ENCODE measurements around the gene PISD. TPM values are rescaled to one million over a fixed set of nuclear protein-coding genes. Genes with fewer than 3 reads are reported as not detected.
"Not testable (repeated sequence)": the region's sequence is repeated elsewhere in the genome, so short reads cannot be mapped to it uniquely, and the experiment has no call there.

PISD gene
- 45.9 and 53.4 TPM in 2 replicates for total RNA-seq (2022)
- percentile 79 among the genes with signal in this experiment for Bru-seq, nascent RNA
- percentile 75 among the genes with signal in this experiment for BruChase-seq, experiment 1, labeled RNA remaining after a 6-hour chase
- BruChase-seq, experiment 2, labeled RNA remaining after a 2-hour chase = percentile 79 among the genes with signal in this experiment
- long read RNA-seq, transcript PISD-209 (8 exons, 1,963 nt) = major isoform, 28 of 108 reads
- long read RNA-seq, partial matches to known transcripts = 7 of 108 reads
- long read RNA-seq, other reads (novel, unspliced or antisense) = 70 of 108 reads

GRCh38 chr22:31661851-31662667 lies at the start of gene PISD:
Gene PISD, minus strand, starts transcription at chr22:31662215. Its CDS starts 7 bp downstream, at chr22:31662208.
- Mint-ChIP-seq H3K27me3 (ENCODE audit: unreplicated experiment) (no peaks in the 10 kb centered on the region), H3K36me3 (ENCODE audit: insufficient read depth, unreplicated experiment) (peaks cover 35% of the 10 kb centered on the region), H3K4me3 (ENCODE audit: low read depth, unreplicated experiment) (peak within 1 kb of the TSS; percentile 93), H3K27ac (ENCODE audit: unreplicated experiment) (peak within 1 kb of the TSS; percentile 99), H3K4me1 (ENCODE audit: low read depth, unreplicated experiment) (peaks cover 25% of the 10 kb centered on the region), H3K9me3 (ENCODE audit: low read depth, unreplicated experiment) (no peaks in the 10 kb centered on the region)
- CTCF ChIA-PET = interaction anchor here (0.7 to 2.7 kb wide), 5 partner anchors 9 to 308 kb away, joined by 3 to 13 read pairs (median 12); no protein-coding TSS in a partner anchor
- intact Hi-C loops (cut with micrococcal nuclease; ENCODE audit: unreplicated experiment) = loop anchor here (5.0 kb wide), 2 partner anchors 90 to 310 kb away; partner anchors contain the start of genes DEPDC5 and PRR14L
- BruUV-seq (replicated peaks) = no TSS peak
- DNase-seq = peak; percentile 97
- no peak for TF ChIP-seq CTCF (IDR thresholded peaks at IDR 0.05; ENCODE audit: unreplicated experiment)

GRCh38 chr22:31711226-31711625 lies 49.2 kb upstream of the PISD start:
- CTCF ChIA-PET; H3K27ac Mint-ChIP-seq (ENCODE audit: unreplicated experiment); BruUV-seq (replicated peaks); DNase-seq; H3K27me3 Mint-ChIP-seq (ENCODE audit: unreplicated experiment); H3K4me1 Mint-ChIP-seq (ENCODE audit: low read depth, unreplicated experiment); intact Hi-C loops (cut with micrococcal nuclease; ENCODE audit: unreplicated experiment); H3K4me3 Mint-ChIP-seq (ENCODE audit: low read depth, unreplicated experiment); H3K9me3 Mint-ChIP-seq (ENCODE audit: low read depth, unreplicated experiment): not testable (repeated sequence)
- H3K36me3 Mint-ChIP-seq (ENCODE audit: insufficient read depth, unreplicated experiment) = peaks cover 36% of the 10 kb centered on the region

- Mint-ChIP-seq H3K27ac (ENCODE audit: unreplicated experiment) (no peak overlapping the region), H3K27me3 (ENCODE audit: unreplicated experiment) (no peaks in the 10 kb centered on the region), H3K36me3 (ENCODE audit: insufficient read depth, unreplicated experiment) (peaks cover 40% of the 10 kb centered on the region), H3K4me3 (ENCODE audit: low read depth, unreplicated experiment) (no peak overlapping the region), H3K4me1 (ENCODE audit: low read depth, unreplicated experiment) (no peaks in the 10 kb centered on the region), H3K9me3 (ENCODE audit: low read depth, unreplicated experiment) (no peaks in the 10 kb centered on the region)
- intact Hi-C loops (cut with micrococcal nuclease; ENCODE audit: unreplicated experiment) = no loop called here
- no TSS peak for BruUV-seq (replicated peaks)
- CTCF ChIA-PET = no interaction called here
- TF ChIP-seq CTCF (IDR thresholded peaks at IDR 0.05; ENCODE audit: unreplicated experiment) = no peak
- DNase-seq = no peak
Measured at GRCh38 chr22:31707519-31707918, 45.5 kb upstream of the PISD start.

GRCh38 chr22:31695423-31695822 lies 33.4 kb upstream of the PISD start:
- DNase-seq = no peak
- BruUV-seq (replicated peaks) = no TSS peak
- CTCF ChIA-PET = interaction anchor here (1.5 kb wide), 1 partner anchor 275 kb away, joined by 3 read pairs; no protein-coding TSS in a partner anchor
- Mint-ChIP-seq H3K4me1 (ENCODE audit: low read depth, unreplicated experiment) (no peaks in the 10 kb centered on the region), H3K36me3 (ENCODE audit: insufficient read depth, unreplicated experiment) (peaks cover 46% of the 10 kb centered on the region), H3K27ac (ENCODE audit: unreplicated experiment) (no peak overlapping the region), H3K27me3 (ENCODE audit: unreplicated experiment) (no peaks in the 10 kb centered on the region), H3K9me3 (ENCODE audit: low read depth, unreplicated experiment) (no peaks in the 10 kb centered on the region), H3K4me3 (ENCODE audit: low read depth, unreplicated experiment) (no peak overlapping the region)
- intact Hi-C loops (cut with micrococcal nuclease; ENCODE audit: unreplicated experiment) = no loop called here
- TF ChIP-seq CTCF (IDR thresholded peaks at IDR 0.05; ENCODE audit: unreplicated experiment) = no peak

GRCh38 chr22:31694046-31694445 lies 32.0 kb upstream of the PISD start:
- H3K27ac Mint-ChIP-seq (ENCODE audit: unreplicated experiment); BruUV-seq (replicated peaks); H3K9me3 Mint-ChIP-seq (ENCODE audit: low read depth, unreplicated experiment); H3K4me3 Mint-ChIP-seq (ENCODE audit: low read depth, unreplicated experiment); H3K4me1 Mint-ChIP-seq (ENCODE audit: low read depth, unreplicated experiment); intact Hi-C loops (cut with micrococcal nuclease; ENCODE audit: unreplicated experiment); DNase-seq; H3K27me3 Mint-ChIP-seq (ENCODE audit: unreplicated experiment): not testable (repeated sequence)
- H3K36me3 Mint-ChIP-seq (ENCODE audit: insufficient read depth, unreplicated experiment) = peaks cover 47% of the 10 kb centered on the region
- CTCF ChIA-PET = interaction anchor here (0.7 kb wide), 1 partner anchor 49 kb away, joined by 3 read pairs; no protein-coding TSS in a partner anchor
